DMS114 treated with DMSO at 0.1 percent for 48 hours (cell line): ENCODE results near the gene BHMT.
"Not testable (repeated sequence)": the region's sequence is repeated elsewhere in the genome, so short reads cannot be mapped to it uniquely, and the experiment has no call there.

Experiments used
- DNase-seq: peaks from one replicate; lab custom pipeline; 2025; ENCODE audit not compliant: unreplicated experiment; lab: John Stamatoyannopoulos, UW

Gene BHMT

GRCh38 chr5:79111960-79112702 lies 522 bp downstream of the BHMT start:
- DNase-seq, result no peak

- DNase-seq, result no peak
These were observed 1.1 kb downstream of the BHMT start for GRCh38 chr5:79112703-79113058.

GRCh38 chr5:79119486-79119885 lies 7.9 kb downstream of the BHMT start:
- DNase-seq, result no peak

GRCh38 chr5:79120221-79120620 lies 8.6 kb downstream of the BHMT start:
- no peak for DNase-seq

- no peak for DNase-seq
These were observed 11.4 kb downstream of the BHMT start for GRCh38 chr5:79122973-79123372.

GRCh38 chr5:79124607-79125006 lies 13.0 kb downstream of the BHMT start:
- DNase-seq, result no peak

GRCh38 chr5:79130781-79131180 lies 19.2 kb downstream of the BHMT start:
- no peak for DNase-seq

- DNase-seq, result peak; percentile 42
These were observed 21.6 kb downstream of the BHMT start for GRCh38 chr5:79133121-79133656.

- DNase-seq, result peak; percentile 80
These were observed 22.2 kb downstream of the BHMT start for GRCh38 chr5:79133657-79134451.

- no peak for DNase-seq
These were observed 24.4 kb downstream of the BHMT start for GRCh38 chr5:79135790-79136553.

GRCh38 chr5:79136618-79137017 lies 25.0 kb downstream of the BHMT start:
- DNase-seq, result no peak

- no peak for DNase-seq
These were observed 28.9 kb downstream of the BHMT start for GRCh38 chr5:79140553-79140952.

- DNase-seq, result no peak
These were observed 32.2 kb downstream of the BHMT start for GRCh38 chr5:79143684-79144379.

GRCh38 chr5:79147076-79147475 lies 35.5 kb downstream of the BHMT start:
- no peak for DNase-seq

GRCh38 chr5:79149433-79149832 lies 37.8 kb downstream of the BHMT start:
- no peak for DNase-seq

GRCh38 chr5:79151942-79152671 lies 40.5 kb downstream of the BHMT start:
- no peak for DNase-seq

GRCh38 chr5:79157305-79157704 lies 45.7 kb downstream of the BHMT start:
- no peak for DNase-seq

GRCh38 chr5:79161647-79162046 lies 50.0 kb downstream of the BHMT start:
- not testable (repeated sequence) for DNase-seq

GRCh38 chr5:79168031-79168430 lies 56.4 kb downstream of the BHMT start:
- no peak for DNase-seq

- no peak for DNase-seq
These were observed 59.1 kb downstream of the BHMT start for GRCh38 chr5:79170661-79171060.
